Activated CD4-positive, CD25-positive, alpha-beta regulatory T cell (primary cell): ENCODE results near the gene ANKRD7.

Experiments
- DNase-seq, 4 experiments: peaks; one replicate each; lab custom pipeline; 2025; lab: John Stamatoyannopoulos, UW

Gene ANKRD7, protein sequence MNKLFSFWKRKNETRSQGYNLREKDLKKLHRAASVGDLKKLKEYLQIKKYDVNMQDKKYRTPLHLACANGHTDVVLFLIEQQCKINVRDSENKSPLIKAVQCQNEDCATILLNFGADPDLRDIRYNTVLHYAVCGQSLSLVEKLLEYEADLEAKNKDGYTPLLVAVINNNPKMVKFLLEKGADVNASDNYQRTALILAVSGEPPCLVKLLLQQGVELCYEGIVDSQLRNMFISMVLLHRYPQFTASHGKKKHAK

DNA sequence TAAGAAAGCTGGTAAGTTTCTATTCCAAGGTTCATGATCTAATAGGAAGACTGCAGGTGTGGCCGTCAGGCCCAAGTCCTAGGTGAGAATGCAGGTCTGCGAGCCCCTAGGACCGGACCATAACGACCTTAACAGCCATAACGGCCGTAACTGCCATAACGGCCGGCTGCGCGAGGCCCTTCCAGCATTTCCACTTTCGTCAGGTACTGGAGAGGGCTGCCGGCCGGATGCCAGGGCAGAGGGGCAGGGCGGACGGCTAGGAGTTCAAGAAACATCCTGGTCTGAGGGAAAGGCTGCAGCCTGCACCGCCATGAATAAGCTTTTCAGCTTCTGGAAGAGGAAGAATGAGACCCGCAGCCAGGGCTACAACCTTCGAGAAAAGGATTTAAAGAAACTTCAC, at the start of gene ANKRD7:
Gene ANKRD7 (plus strand): TSS at position 184 of the 400 bp plus-strand sequence. CDS start 127 bp downstream, at position 311.
- no peak for DNase-seq

DNA sequence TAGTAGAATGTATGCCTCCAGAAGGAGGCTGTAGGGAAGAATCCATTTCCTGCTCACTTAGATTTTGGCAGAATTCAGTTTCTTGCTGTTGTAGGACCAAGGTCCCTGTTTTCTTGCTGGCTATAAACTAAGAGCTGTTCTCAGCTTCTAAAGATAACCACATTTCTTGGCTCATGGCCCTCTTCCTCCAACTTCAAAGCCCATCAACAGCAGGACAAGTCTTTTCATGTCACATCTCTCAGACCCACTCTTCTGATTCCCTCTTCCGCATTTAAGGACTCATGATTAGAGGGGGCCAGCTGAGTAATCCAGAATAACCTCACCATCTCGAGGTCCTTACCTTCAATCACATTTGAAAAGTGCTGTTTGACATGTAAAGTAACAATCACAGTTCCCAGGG, 48.8 kb upstream of the ANKRD7 start:
- no peak for DNase-seq

DNA sequence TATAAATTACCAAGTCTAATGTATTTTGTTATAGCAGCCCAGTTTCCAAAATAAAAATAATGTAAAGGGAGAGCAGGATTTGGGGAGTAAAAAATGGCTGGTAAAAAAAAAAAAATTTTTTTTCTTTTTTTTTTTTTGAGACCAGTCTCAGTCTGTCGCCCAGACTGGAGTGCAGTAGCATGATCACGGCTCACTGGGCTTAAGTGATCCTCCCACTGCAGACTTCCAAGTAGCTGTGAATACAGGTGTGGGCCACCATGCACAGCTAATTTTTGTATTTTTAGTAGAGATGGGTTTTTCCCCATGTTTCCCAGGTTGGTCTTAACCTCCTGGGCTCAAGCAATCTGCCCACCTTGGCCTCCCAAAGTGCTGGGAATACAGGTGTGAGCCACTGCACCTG, 45.3 kb upstream of the ANKRD7 start:
- DNase-seq = no peak

DNA sequence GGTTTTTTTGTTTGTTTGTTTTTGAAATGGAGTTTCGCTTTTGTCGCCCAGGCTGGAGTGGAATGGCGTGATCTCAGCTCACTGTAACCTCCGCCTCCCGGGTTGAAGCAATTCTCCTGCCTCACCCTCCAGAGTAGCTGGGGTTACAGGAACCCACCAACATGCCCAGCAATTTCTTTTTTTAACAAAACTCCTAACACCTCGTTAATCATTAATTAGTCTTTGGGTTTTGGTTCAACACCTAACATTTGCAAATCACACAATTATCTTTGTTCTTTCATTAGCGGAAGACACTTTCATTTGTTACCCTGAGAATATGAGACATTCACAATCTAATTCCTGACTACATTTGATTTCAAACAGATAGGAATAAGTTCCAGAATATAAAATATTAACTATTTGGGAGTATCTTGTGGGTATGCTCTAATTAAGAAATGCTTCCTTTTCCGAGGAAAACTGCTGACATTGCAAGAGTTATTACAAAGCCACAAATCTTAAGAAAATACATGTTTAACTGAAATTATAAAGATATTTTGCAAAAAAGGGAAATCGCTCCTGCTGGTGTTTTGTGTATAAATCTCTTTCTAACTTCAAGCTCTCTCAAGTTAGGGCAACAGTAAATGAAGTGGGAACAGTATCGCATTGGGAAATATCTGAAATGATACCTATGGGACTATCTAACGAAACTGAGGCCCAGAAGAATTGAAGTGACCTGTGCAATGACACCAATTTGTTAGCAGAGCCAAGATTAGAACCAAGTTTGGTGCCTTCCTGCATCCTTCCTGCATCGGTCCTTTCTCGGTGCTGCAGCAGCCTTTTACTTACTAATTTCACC, 41.7 kb upstream of the ANKRD7 start:
- peak in 1 of 4 experiments; percentile 0 for DNase-seq

DNA sequence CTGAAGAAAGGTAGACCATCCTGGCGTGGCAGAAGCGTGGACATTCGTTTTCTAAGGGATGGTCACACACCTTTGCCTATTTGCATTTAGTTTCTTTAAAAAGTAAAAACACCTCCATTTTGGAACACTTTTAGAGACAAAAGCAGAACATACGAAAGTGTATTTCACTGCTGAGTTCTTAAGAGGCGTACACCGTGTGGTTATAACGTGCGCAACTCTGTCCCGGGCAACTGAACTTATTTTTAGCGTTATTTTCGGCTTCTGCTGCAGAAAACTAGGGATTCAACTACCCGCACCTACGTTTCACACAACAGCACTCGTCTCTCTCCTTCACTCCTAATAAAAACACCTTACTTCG, 41.1 kb upstream of the ANKRD7 start:
- DNase-seq = no peak

DNA sequence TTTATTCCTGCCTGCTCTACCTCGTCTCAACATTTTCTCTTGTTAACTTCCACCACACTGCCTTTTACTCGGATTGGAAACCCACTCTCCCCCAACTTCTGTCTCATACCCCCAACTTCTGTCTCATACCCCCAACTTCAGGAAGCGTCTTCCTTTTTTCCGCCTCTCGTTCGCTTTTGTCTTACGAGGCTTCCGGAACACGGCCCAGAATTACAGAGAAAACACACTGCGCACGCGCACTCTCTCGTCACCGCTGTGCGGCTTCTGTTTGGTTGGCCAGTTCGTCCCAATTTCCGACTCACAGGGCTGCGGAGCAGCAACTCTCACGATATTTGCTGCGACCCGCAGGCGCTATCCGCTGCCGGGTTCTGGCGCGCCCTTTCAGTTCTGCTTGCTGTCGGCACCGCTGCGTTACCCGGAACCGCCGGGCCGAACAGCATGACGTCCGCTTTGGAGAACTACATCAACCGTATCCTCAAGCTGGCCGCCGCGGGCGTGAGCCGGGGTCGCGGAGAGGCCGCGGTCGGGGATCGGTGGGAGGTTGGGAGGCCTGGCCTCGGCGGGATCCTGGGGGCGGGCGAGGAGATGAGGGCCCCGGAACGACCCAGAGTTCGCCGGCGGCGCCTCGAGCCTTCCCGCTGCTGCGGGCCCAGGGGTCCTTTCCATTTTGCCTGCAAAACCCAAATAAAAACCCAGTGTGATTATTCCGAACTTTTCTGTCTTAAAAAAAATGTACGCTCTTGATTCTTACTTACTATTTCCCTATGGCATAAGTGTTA, 40.5 kb upstream of the ANKRD7 start, which contains the start of gene LSM8:
Gene LSM8 (plus strand): TSS at position 379 of the 779 bp plus-strand sequence. CDS start 60 bp downstream, at position 439.
- peak; percentile 89 to 94 (median 92) for DNase-seq

DNA sequence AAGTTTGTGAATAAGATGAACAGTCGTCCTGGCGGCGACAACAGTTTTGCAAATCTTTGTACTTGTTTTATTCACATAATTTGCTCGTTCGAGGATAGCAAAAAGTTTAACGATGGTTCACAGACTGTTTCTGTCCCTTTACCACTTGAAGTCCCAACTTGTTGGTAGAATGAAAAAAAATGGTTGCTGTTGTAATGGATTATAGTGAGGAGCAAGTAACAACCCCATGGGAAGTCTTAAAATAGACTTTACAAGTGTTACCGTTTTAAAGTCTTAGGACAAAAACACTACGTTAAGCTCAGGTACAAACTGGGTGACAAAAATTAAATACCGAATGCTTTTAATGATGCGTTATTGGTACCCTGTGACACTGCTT, 40.0 kb upstream of the ANKRD7 start:
- no peak for DNase-seq

DNA sequence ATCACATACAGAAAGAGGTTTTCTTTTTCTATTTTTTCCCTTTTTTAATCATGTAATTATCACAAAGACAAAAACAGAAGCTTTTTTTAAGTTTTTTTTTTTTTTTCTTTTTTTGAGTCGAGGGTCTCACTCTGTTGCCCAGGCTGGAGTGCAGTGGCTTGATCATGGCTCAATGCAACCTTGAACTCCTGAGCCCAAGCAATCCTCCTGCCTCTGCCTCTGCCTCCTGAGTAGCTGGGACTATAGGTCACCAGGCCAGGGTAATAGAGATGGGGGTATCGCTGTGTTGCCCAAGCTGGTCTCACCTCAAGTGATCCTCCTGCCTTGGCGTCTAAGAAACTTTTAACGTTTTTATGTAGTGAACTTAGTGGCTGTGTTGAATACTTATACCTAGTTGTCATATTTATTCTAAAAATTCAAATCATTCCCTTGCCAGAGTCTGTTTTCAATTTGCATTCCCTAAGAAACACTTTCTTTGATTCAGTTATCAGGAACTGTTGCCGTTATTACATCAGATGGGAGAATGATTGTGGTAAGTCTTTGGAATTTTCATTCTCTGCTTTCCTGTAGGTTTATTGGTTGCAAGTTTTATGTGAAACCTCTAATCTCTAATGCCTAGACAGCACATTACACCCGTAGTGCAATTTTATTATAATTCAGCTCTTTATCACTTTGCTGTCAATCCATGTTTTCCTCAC, 39.2 kb upstream of the ANKRD7 start:
- DNase-seq = no peak

DNA sequence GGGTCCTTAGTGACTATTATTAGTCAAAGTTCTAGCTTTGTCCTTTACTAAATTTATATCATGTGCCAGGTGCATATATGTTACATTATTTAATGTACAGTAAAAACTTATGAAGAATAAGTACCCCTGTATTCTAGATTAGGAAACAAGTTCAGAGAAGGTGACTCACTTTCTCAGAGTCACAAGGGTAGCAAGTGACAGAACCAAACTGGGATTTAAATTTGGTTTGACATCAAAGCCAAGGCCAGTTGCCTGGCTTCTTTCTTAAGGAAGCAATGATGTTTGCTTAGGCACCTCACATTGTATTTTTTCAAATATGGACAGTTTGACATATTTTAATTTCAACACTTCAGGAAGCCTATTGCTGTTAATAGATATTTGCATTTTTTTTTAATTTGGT, 38.0 kb upstream of the ANKRD7 start:
- no peak for DNase-seq

DNA sequence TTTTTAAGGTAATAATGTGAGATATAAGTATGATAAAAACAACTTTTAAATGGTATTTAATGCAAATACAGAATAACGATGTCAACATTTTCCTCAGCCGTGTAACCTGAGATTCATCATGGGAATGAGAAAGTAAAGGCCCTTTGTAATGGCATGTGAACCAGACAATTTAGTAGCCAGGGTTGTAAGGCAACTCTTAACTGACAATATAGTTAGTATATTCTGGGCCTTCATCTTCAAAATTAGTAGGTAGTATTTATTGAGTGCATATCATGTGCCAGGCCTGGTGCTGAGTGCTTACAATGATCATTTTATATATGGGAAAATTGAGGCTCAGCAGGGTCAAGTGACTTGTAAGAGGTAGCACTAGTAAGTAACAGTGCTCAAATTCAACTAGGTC, 29.9 kb upstream of the ANKRD7 start:
- DNase-seq = no peak

DNA sequence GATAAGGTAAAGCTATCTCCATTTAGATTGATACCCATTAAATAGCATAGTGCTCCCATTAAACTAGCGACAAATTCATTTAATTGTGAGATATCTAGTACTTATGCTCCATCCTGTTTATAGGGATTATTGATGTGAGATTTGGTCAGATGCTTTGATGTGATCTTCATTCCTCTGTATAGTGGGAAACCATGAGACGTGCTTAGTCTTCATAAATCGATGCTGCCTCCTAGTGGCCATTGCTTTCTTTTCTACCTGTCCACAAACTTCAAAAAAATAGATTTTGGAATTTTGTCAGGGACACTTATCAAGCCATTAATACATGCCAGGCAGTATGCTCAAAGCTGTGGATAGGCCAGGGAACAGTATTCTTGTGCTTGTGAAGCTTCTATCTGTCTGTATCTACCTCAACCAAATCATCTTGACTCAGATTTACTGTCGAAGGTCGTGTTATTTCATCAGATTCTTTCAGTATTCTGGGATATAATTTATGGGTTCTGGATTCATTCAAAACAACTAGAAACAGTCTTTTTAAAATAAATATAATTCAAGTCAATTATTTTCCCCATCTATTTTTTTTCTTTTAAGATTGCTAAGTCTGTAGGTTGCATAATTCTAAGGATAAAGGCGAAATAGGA, 28.5 kb upstream of the ANKRD7 start:
- peak in 3 of 4 experiments; percentile 2 to 16 (median 13) for DNase-seq

DNA sequence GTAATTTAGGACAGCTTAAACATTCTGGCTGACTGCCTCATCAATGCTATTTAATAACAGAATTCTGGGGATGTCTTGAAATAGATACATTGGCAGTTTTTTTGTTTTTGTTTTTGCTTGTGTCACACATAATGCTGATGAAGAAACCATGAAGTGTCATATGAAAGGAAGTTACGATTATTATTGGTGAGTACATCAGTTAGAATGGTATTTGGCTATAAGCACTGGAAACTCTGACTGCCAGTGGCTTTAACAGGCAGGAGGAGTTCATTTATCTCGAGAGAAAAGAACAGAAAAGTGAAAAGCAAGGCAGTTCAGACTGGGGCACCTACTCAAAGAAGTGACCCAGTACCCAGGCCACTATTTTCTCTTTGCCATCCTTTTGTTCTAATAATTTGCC, 22.4 kb upstream of the ANKRD7 start:
- no peak for DNase-seq

DNA sequence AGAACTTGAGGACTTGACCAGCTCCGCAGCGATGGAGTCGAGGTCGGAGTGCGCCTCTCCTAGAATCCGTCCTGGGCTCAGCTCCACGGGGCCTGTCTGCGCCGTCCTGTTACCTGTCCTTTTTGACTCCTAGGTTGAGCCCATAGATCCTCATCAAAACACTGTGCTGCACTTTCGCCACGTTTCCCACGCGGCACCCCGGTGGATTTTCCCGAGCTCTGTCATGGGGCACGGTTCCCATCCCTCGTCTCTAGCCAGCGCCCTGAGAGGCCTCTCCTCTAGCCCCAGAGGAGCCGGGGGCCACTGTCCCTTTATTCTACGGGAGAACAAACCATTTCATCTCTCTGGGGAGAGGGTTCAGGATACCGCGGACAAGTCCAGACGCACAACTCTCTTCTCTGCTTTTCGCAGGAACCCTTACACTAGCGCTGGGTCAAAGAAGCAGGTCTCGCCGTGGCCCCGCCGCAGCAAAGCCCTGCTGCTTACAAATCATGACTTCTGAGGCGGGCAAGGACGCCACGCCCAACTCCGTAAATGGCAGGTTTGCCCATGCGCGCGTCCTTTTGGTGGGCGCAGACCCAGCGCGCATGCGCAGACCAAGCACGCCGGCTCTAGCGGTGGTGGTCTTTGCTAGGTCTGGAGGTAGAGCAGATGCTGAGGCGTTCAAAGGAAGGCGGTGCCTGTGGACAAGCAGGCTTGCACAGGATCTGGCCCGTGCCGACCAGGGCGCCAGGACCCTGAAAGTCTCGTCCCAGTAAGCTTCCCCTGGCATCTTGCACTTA, 10.3 kb upstream of the ANKRD7 start:
- peak; percentile 8 to 21 (median 14) for DNase-seq

DNA sequence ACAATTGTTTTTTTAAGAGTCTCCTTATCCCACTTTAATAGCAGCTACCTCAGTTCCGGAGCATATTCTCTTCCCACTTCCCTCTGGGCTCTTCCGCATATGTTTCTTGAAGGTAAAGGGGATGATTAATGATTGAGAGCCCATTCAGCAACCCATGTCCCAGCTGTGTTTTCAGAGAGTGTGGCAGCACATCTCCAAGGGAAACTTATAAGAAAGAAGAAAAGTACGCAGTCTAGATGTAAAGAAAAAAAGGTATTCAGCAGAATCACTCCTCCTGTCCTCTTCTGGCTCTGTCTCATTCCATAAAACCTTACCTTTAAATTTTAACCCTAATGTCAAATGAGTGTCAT, 9.7 kb upstream of the ANKRD7 start:
- DNase-seq = no peak

DNA sequence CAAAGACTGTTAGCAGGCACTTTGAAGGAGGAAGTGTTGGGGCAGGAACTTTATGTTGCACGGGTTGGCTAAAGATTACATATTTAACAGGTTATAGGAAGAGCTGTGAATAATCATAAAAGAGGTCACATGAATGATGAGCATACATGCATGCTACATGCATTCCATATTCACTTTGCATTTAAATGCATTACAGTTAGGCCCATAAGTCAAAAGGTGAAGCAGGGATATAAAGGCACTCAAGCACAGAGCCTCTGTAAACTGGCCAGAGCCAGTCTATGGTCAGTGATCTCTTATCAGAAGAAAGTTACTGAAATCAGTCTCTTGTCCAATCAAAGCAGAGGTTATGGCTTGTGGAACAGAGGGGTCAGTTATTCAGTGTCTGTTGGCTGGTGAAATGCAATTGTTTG, 7.3 kb upstream of the ANKRD7 start:
- no peak for DNase-seq

DNA sequence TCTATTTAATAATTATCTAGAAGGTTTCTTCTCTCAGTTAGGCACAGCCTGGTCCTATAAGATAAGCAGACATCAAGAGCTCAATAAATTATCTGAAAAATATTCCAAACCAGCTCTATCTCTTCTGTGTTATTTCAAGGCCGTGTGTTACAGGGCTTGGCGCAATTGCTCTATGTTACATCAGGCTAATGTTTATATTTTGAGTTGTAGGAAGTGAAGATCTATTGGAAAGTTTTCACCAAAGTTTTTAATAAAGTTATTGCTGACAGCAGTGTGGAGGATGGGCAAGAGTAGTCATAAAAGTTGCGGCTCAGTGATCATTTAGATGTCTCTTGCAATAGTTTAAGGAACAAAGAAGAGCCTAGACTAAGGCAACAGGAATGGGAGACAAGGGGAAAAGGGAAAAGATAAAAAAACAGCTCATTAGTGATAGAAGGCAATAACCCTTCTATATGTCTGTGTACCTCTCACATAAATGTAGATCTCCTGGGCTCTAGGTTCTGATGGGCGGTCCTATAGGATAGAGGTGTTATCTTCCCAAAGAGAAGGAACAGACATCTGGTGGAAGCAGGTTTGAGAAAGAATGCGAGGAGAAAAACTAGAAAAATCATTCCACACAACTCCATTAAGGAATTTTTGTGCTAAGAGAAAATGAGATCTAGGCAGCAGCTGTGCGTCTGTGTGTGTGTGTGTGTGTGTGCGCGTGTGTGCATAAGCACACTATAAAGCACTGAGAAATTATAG, 5.9 kb upstream of the ANKRD7 start:
- no peak for DNase-seq

DNA sequence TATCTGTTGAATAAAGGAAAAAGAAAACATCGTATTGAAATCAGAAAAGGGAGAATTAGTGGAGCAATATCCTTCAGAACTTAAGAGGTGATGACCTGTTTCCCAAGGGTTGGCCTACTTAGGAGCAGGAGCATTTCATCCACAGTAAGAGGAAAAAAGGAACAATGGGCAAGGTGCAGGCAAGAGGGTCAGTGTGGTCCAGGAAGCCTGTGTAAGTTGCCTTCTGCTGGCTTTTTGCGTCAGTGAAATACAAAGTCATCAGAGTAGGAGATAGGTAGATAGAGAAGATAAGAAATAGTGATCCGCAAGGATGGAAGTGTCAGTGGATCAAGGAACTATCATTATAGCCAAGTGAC, 5.4 kb upstream of the ANKRD7 start:
- no peak for DNase-seq

DNA sequence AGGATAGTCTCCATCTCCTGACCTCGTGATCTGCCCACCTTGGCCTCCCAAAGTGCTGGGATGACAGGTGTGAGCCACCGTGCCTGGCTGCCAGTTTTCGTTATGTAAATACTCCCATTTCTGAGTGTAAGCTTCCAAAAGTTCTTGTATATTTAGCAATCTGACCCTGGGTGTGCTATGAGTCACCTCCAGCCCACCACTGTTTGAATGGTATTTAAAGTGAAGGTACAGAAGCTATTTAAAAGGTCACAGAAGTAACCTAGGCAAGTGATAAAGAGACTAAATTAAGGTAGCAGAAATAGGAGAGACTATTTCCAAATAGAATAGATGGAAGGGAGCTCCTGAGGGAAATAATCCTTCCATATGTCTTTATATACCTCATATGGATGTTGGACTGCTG, 3.9 kb upstream of the ANKRD7 start:
- no peak for DNase-seq

DNA sequence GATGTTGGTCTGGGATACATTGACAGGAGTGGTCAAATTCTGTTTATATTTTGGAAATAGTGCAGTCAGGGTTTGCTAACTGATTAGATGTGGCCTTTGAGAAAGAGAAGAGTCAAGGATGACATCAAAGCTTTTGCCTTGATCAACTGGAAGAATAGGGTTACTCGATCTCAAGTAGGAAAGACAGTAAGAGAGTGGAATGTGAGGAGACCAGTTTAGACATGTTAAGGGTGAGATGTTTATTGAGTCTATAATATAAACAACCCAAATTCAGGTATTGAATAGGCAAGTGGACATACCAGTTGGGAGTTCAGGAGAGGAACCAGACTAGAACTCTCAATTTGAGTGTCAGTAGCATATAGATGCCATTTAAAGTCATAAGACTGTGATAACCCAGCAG, 1.9 kb upstream of the ANKRD7 start:
- DNase-seq = no peak

DNA sequence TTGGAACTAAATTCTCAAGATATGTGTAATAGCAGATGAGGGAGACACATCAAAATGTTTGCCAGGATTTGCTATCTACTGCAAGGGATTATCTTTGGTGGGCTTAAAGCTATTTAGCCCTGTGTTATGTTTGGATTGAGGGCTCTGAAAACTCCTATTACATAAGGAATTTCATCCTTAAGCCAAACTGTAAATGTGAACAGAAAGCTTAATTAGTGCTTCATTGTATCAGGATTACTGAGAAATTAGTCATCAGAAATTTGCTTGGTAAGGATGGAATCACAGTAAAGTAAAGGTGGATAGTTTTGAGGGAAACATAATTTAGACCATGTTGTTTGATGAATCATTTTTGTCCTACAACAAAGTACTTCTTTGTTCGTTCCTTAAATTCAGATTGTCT, 8.3 kb downstream of the ANKRD7 start:
- DNase-seq = no peak
